NCI-H226 (cell line): ENCODE data around the gene ACOT6.
"Not testable (repeated sequence)": the region's sequence is repeated elsewhere in the genome, so short reads cannot be mapped to it uniquely, and the experiment has no call there.

Source experiments
- DNase-seq: peaks from one replicate; pipeline ENCODE4 v3.0.0-alpha.2; 2015

The ACOT6 gene

GRCh38 chr14:73612339-73613045 lies at the start of gene ACOT6:
Gene ACOT6, plus strand, starts transcription at chr14:73612517. Its CDS starts 55 bp downstream, at chr14:73612572.
- peak; percentile 43 for DNase-seq

GRCh38 chr14:73562696-73563095 lies 49.6 kb upstream of the ACOT6 start:
- DNase-seq: peak; percentile 22

- DNase-seq: not testable (repeated sequence)
These were observed 45.9 kb upstream of the ACOT6 start for GRCh38 chr14:73566431-73566830.

GRCh38 chr14:73566935-73567334 lies 45.4 kb upstream of the ACOT6 start:
- not testable (repeated sequence) for DNase-seq

GRCh38 chr14:73567358-73567757 lies 45.0 kb upstream of the ACOT6 start:
- DNase-seq: no peak

GRCh38 chr14:73567951-73568885 lies 44.1 kb upstream of the ACOT6 start:
- no peak for DNase-seq

- DNase-seq: not testable (repeated sequence)
These were observed 43.5 kb upstream of the ACOT6 start for GRCh38 chr14:73568886-73569184.

- DNase-seq: peak; percentile 88
These were observed 42.9 kb upstream of the ACOT6 start, which contains the start of gene ACOT2 for GRCh38 chr14:73569185-73569958. Gene ACOT2, plus strand, starts transcription at chr14:73569213. Its CDS starts 28 bp downstream, at chr14:73569241.

GRCh38 chr14:73570913-73571312 lies 41.4 kb upstream of the ACOT6 start:
- DNase-seq: not testable (repeated sequence)

GRCh38 chr14:73573034-73573433 lies 39.3 kb upstream of the ACOT6 start:
- DNase-seq: not testable (repeated sequence)

GRCh38 chr14:73573740-73574139 lies 38.6 kb upstream of the ACOT6 start:
- not testable (repeated sequence) for DNase-seq

- DNase-seq: not testable (repeated sequence)
These were observed 38.1 kb upstream of the ACOT6 start for GRCh38 chr14:73574251-73574650.

- peak; percentile 72 for DNase-seq
These were observed 35.9 kb upstream of the ACOT6 start for GRCh38 chr14:73576391-73576790.

- DNase-seq: not testable (repeated sequence)
These were observed 35.1 kb upstream of the ACOT6 start for GRCh38 chr14:73577214-73577613.

GRCh38 chr14:73582102-73582979 lies 30.0 kb upstream of the ACOT6 start:
- not testable (repeated sequence) for DNase-seq

GRCh38 chr14:73588695-73589094 lies 23.6 kb upstream of the ACOT6 start:
- DNase-seq: no peak

GRCh38 chr14:73589116-73589515 lies 23.2 kb upstream of the ACOT6 start:
- DNase-seq: no peak

GRCh38 chr14:73590673-73591004 lies 21.7 kb upstream of the ACOT6 start:
- DNase-seq: not testable (repeated sequence)

GRCh38 chr14:73591690-73592449 lies 20.4 kb upstream of the ACOT6 start, which contains the start of gene ACOT4:
Gene ACOT4, plus strand, starts transcription at chr14:73591873. Its CDS starts 87 bp downstream, at chr14:73591960.
- no peak for DNase-seq

- DNase-seq: no peak
These were observed 17.8 kb upstream of the ACOT6 start for GRCh38 chr14:73594491-73594890.

- DNase-seq: no peak
These were observed 12.8 kb upstream of the ACOT6 start for GRCh38 chr14:73599499-73599898.
